Fibroblast of gingiva (primary cell): ENCODE results near the gene ARHGAP27.
A peak's percentile ranks its signal among the peaks of the same experiment; 100 is the strongest.

Experiments
- DNase-seq: peaks from one replicate; pipeline ENCODE4 v3.0.0-alpha.2; 2011; ENCODE audit warnings: low read depth

The ARHGAP27 gene

DNA sequence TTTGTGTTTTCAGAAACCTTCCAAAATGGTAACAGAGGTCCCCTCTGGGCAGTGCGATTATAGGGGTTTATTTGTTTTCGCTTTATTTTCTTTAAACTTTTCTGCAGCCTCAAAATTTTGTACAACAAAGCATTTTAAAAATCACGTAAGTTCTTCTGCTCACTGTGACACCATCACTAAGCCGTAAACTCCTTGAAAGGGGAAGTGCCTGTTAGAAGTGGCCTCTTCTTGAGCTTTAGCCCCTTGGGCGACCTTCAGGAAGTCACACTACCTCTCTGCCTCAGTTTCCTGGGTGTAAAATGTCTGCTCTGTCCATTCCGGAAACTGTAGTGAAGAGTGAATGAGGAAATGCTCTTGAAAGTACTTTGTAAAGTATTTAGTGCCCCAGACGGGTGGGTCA is 26.6 kb downstream of the ARHGAP27 start:
- no peak for DNase-seq

DNA sequence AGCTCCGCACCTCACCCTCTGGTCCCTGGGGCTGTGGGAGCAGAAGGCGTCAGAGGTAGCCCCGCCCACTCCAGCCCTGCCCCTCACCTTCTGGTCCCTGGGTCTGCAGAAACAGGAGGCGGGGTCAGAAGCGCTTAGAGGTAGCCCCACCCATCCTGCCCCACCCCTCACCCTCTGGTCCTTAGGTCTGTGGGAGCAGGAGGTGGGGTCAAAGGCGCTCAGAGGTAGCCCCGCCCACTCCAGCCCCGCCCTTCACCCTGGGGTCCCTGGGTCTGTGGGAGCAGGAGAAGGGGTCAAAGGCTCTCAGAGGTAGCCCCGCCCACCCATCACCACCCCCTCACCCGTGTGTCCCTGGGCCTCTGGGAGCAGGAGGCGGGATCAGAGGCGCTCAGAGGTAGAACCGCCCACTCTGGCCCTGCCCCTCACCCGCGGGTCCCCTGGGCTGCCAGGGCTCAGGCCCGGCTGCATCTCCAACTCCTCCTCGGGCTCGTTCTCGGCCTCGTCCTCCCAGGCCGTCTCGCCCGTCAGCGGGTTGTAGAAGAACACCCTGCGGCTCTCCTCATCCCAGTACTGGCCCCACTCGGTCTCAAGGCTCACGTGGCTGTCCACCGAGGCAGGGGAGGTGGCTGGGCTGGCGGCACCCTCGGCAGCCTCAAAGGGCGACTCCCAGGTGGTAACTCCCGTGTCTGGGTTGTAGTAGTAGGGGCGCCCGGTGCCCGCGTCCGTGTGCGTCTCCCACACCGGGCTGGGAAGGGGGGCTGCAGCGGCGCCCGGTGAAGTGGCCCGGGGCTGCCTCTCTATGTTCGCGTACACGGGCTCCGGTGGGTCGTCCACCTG is 27.2 kb downstream of the ARHGAP27 start:
- DNase-seq: no peak

DNA sequence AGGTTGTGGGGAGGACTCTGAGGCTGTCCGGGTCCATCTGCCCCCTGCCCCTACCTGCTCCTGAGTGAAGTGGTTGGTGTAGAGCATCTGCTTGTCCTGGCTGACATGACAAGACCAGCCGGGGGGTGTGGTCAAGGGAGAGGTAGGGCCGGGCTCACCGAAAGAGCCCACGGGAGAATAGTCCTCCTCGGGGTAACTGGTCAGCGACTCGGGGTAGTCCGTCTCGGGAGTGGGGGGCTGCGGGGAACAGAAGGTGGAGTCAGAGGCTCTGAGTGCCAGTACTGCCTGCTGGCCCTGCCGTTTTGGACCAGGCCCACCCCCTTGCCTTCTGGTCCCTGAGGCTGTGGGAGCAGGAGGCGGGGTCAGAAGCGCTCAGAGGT is 27.8 kb downstream of the ARHGAP27 start:
- DNase-seq: no peak

DNA sequence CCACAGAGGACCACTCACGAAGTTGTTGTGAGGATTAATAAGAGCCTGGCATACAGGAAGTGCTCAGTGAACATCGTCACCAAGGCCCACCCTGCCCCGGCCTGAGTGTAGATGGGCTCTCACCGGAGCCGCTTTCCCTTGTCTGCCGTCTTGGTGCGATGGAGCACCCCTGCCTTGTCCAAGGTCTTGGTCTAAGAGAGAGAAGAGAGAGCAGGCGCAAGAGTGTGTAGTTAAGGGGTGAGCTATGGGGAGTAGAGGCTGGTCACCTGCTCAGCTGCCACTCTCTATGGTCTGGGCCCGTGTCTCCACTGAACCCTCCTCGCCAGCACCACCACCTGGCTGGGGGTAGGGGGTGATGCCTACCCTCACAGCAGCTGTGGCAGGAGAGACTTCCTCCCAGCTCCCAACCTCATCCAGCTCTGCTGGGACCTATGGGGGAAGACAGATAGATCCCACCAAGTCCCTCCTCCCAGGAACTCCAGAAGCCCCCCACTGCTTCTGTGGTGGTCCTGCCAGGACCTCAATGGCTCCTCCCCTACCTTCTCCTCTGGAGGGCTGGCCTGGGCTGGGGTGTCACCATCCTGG is 28.7 kb downstream of the ARHGAP27 start:
- DNase-seq: no peak

DNA sequence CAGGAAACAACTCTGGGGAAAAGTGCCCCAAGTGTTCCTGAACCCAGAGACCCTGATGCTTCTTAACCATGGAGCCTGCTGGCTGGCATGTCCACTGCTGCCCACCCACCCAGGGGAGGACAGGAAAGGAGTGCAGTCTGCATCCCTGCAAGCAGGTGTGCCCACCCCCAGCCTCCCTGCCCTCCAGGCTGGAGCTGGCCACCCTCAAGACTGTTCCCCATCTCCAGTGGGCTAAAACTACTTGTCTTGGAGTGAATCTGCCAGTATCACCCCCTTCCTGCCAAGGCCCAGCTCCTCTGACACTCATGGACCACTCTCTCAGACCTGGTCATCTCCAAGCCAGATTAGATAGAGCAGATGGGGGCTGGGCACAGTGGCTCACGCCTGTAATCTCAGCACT is 29.8 kb downstream of the ARHGAP27 start:
- DNase-seq: no peak

DNA sequence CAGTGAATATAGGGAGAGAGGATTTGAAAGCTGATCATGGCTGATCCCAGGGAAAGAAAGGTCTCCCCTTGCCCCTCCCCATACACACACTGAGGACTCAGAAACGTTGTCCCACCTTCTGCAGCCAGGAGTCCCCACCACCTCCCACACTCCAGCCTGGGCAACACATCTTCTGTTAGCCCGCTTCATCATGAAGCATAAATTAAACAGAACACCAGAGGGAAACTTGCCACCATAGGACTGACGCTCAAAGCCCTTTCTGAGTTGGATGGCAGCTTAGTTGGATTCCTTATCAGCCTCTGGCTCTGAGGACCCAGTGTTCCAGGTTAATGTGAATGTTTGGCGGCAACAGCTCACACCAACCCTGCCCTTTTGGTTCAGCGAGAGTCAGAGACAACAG is 33.9 kb downstream of the ARHGAP27 start:
- no peak for DNase-seq

DNA sequence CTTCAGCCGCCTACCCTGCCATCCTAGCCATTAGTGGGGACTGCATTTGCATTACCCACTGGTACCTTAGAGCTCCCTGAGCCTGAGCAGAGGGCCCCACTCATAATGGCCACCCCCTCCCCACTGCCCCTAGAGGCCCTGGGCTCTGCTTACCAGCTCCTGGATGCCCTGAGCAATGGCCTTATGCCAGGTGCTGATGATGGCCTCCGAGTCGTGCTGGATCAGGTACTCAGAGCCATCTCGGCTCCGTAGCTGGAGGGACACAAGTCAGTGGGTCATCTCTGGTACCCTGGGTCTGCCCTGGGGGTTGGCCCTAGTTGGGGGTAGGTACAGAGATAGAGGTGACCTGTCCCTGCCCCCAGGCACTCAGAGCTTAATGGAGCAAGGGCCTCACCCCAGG is 34.9 kb downstream of the ARHGAP27 start:
- DNase-seq: no peak

DNA sequence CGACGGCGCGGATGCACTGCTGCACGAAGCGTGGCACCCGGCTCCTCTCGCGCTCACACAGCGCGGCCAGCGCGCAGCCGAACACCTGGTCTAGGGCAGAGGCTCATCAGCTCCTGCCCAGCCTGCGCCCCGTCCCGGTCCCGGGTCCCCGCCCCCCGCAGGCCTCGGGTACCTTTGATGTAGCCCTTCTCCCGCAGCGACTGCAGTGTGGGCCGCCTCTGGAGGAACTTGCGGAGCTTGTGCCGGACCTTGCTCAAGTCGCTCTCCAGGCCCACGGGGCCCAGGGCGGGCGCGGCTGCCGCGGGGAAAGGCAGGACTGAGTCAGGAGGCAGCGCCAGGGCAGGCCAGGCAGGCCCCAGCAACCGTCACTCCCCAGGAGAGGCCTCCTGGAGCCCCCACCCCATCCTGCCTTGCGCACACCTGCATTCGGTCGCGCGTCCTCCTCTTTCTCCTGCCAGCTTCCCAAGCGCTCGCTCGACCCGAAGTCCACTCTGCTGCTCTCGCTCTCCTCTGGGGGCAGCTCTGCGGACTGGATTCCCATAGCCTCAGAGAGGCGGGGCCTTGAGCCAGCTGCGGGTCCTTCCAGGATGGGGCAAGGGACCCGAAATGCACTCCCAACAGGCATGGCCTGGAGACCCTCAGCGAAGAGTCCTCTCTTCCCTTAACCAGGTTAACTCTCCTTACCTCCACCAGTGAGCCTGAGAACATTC is 36.0 kb downstream of the ARHGAP27 start:
- DNase-seq: no peak

DNA sequence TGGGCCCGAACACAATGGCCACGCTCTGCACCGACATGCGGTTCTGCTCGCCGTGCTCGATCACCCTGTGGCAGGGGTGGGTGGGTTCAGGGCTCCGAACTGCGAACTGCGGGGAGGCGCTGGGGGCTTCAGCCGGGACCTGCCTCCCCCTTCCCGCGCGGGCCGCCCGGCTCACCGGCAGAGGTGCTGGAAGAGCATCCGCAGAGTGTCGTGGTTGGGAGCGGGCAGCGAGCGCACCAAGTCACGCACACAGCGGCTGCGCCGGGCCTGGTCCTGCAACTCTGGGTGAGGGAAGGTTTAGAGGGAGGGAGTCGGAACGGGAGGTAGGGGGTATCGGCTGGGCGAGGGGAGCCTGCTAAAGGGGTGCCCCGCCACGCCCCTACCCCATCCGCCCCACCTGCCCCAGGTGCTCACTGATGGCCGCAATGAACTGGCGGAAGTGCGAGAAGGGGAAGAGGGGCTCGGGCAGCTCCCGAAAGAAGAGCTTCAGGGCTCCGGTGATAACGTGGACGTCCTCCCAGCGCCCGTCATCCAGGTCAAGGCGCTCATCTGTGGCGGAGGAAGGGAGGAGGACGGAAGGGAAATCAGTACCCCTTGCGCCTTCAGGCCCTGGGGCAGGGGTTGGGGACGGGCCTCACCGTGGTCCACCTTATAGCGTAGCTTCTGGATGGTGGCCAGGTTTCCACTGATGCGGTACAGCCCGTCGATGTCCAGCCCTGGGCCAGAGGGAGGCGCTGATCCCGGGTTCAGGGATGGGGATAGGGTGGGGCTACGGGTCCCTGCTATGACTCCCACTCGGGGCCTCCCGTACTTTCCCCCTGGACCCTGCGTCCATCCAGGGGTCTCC is 36.9 kb downstream of the ARHGAP27 start:
- no peak for DNase-seq

DNA sequence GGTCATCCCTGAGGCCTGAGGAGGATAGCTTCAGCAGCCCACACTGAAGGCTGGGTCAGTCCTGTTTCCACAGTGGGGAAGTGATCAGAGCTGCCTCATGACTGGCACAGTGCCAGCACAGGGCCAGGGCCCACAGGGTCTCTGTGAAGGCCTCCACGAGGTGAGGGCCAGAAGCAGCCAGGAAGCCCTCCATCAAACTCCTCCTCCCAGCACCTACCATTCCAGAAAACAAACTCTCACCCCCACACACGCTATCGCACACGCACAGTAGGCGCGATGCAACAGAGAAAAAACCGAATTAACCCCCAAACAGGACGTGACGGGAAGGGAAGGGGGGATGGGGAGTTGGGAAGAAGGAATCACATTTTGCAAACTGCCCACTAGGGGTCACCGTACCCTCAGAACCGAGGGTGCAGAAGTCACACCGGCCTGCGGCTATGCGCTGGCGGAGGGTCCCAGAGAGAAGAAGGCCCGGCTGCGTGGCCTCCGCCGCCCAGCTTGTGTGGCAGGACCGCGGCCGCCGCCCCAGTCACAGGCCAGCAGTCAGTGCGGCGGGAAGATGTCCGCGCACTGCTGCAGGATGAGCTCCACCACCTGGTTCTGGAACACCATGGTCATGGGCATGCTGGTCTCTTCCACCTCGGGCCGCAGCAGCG is 37.6 kb downstream of the ARHGAP27 start:
- DNase-seq: peak; percentile 75

DNA sequence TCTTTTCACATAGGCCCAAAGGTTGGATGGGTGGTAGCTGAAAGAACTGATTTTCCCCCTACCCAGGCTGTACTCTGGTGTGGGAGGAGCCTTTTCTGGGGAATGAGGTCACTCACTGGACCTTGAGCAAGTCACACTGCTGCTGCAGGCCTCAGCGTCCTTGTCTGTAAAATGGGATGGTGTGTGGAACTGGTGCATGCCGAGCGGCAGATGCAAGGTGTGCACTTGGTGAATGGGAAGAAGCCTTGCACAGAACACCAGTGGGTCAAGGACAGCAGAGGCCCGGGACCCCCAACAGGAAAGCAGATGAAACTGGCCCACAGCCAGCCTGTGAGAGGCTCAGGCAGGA is 38.1 kb downstream of the ARHGAP27 start:
- no peak for DNase-seq

DNA sequence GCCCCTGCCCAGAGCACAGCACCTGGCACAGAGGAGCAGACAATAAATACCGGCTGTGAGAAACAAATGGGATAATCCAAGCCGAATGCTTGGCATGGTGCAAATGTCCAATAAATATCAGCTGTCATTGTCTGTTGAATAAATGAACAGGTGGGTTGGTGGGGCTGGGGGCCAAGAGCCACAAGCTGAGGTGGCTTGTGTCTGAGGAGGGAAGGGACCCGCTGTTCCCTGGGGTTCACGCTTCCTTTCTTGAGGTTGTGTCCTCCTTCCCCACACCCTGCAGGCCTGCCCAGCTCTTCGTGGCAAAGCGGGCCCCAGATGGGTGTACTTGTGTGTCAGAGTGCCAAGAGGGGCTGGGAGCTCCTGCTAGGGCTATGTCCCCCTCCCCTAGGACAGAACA is 38.6 kb downstream of the ARHGAP27 start:
- DNase-seq: no peak

DNA sequence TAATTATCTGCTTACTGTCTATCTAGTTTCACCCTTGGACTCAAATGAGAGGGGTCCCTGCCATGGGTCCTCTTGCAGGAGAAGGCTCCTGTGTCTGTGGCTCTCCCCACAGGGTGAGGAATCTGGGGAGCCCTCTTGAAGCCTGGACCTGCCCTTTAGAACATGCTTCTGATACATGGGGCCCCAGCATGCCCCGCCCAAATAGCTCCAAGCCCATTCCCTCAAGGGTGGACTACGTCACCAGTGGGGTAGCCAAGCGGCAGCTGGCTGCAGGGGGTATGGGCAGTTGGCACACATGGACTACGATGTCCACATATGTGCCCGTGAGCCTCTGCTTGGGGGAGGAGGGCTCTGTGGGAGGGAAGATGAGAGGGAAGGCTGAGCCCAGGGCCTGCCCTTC is 39.3 kb downstream of the ARHGAP27 start:
- no peak for DNase-seq

DNA sequence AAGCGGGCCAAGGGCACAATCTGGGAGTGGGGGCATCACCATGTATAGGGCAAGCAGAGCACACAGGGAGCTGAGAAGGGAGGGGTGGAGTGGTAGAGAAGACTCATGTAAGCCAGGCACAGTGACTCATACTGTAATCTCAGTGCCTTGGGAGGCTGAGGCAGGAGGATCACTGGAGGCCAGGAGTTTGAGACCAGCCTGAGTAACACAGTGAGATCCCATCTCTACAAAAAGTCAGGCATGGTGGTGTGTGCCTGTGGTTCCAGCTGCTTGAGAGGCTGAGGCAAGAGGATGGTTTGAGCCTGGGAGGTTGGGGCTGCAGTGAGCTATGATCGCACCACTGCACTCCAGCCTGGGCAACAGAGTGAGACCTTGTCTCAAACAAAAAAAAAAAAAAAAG is 40.8 kb downstream of the ARHGAP27 start:
- no peak for DNase-seq

DNA sequence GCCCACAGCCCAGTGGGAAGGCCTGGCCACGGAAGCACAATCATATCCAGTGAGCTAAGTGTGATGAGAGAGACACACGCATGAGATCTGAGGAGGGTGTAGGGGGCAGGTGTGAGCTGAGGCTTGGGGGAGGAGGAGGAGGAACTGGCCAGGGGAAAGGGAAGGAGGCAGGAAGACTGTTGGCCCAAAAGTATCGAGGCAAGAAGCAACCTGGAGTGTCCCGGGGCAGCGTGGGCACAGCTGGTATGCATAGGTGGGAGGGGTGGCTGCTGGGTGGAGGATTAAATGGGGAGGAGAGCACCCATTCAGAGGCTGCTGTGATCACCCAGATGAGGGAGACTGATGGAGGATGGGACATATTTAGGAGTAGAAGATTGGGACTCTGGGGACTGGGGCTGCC is 41.4 kb downstream of the ARHGAP27 start:
- DNase-seq: no peak

DNA sequence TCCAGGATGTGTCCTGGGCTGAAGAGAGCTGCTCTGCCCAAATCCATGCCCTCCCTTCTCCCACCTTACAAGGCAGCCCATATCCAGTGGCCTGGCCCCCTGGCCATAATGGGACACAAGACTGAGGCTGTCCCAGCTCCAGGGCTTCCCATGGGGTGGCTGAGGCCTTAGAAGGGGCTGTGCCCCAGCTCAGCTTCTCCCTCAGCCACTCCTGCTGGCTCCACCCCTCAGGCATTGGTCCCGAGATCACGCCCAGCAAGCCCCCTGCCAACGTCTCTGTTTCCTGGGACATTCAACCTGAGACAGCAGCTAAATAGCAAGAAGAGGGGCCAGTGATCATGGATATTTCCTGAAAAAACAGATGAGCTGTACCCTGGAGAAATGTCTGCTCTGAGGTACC is 43.3 kb downstream of the ARHGAP27 start:
- no peak for DNase-seq

DNA sequence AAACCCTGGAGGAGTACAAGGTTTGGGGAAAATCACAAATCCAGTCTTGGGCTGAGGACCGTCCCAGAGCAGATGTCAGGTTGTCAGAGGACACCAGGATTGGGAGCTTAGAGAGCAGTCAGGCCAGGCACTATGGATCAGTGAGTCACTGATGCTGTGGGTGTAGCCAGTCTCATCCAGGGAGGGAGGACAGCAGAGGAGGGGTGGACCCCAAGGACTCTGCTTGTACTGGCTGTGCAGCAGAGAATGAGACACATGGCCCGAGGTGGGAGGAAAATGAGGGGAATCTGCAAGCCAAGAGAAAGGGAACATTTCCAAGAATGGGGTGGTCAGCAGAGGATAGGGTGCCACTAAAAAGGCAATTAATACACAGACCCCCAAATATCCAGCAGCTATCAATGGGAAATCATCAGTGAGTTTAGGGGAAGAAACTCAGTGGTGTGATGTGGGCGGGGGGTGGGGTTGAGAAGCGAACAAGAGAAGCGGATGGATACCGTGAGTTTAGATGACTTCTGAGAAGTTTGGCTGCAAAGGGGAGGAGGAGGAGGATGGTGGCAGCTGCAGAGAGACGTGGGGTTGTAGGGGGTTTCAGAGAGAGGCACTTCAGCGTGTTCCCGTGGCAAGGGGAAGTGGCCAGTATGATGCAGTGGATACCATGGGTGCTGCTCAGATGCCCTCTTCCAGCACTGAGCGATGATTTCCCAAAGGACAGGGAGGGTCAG is 43.9 kb downstream of the ARHGAP27 start:
- no peak for DNase-seq

DNA sequence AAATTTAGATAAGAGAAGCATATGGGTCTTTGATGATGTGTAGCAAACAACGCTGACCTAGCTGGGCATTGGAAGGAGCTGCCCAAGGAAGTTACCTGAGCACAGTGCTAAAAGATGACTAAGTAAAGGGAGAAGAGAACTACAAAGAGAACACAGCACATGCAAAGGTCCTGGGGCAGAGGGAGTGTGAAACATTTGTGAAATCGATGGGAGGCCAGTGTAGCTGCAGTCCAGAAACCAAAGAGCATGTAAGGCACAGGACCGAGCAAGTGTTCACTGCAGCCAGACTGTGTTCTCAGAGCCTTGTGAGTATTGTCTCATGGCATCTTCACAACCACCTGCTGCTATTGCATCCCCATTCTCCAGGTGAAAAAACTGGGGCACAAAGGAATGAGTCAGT is 44.9 kb downstream of the ARHGAP27 start:
- DNase-seq: no peak

DNA sequence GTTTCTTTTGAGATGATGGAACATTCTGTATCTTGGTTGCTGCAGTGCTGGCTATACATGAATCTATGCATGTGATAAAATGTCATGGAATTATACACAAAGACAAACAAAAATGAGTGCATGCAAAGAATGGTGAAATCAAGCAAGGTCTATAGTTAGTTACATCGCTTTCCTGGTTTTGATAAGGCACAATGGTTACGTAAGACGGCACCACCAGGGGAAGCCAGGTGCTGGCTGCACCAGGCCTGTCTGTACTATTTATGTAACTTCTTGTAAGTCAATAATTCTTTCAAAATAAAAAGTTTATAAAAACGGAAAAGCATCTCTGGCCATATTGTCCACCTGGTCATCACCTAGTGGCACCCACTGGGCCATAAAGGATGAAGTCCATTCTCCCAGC is 46.5 kb downstream of the ARHGAP27 start:
- DNase-seq: no peak

DNA sequence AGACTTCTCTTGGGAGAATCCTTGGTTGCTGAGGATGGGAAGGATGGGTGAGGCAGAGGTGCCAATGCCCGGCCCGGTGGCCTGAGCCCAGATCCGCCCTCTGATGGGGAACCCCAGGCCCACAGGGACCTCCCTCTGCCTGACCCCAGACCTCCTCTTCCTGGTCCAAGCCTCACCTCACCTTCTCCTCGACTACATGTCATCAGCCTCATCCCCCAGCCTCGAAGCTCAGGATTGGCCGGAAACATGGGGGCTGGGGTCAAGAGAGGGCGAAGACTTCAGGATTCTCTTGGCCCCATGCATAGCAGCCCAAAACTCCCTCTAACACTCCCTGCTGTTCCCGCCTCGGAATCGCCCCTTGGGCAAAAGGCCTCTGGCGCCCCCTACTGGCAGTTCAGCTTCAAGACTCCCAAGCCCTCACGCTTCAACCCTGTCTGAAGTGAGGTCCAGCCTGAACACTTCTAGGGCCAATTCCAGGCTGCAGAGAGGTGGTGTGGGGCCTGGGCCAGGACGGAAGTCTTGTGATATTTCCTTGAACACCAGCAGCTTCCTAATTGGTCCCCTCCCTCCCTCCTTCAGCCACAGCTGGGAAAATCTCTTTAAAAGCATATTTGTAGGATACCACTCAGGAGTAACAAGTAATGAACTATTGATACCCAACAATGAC is 47.2 kb downstream of the ARHGAP27 start:
- DNase-seq: peak; percentile 64

DNA sequence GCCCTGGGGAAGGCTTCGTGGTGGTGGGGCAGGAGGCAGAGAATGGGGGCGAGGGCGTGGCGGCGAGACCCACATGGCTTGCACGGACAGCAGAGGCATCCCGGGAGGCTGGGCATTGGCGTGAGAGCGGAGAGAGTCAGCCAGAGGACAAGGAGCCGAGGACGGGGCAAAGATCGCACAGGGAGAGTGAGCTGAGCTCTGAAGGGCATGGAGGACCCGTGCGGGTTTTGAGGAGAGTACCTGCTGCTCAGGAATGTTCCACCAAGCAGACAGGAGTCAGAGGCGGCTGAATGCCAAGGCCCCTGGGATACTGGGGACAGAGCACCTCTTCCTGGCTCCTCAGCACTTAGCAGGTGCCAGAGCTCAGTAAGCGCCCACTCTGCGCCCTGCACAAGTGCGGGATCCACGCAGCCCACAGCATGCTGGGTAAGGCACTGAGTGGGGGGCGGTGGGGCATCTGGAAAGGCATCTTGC is 47.8 kb downstream of the ARHGAP27 start:
- no peak for DNase-seq
